SIG-M5 treated with dmso at 0.1 percent for 504 hours (cell line): ENCODE data around the gene RFNG.

Experiments
- DNase-seq: peaks from one replicate; lab custom pipeline; 2025; ENCODE audit not compliant: unreplicated experiment; lab: John Stamatoyannopoulos, UW

Gene RFNG

DNA sequence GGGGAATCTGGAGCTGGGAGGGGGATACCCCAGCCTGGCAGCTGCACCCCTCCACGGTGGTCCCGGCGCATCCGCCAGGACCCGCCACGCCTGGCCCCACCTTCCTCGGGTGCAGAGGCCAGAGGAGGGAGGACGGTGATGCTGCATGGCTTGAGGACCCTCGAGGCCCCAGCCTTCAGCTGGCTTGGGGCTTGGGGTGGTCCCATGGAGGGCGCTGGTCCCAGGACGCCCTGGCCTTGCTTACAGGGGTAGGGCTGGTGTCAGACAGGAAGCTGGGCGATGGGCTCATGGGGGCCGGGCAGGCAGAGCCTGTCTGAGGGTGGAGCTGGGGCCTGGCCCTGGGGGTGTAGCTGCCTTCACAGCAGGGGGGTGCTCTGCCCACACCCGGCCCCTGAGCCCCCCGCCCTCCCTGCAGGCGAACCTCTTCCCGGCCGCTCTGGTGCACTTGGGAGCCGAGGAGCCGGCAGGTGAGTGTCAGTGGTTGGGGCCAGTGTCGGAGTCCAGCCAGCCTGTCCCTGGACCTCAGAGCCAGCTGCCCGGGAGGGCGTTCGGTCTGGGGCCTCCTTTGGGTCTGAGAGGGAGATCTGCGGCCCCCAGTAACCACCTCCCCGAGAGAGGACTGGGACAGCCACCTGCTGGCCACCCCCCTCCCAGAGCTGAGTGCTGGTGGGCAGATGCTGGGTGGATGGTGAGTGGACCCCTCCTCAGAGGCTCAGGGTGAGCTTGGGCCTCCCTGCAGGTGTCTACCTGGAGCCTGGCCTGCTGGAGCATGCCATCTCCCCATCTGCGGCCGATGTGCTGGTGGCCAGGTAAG is 35.3 kb downstream of the RFNG start:
- no peak for DNase-seq

DNA sequence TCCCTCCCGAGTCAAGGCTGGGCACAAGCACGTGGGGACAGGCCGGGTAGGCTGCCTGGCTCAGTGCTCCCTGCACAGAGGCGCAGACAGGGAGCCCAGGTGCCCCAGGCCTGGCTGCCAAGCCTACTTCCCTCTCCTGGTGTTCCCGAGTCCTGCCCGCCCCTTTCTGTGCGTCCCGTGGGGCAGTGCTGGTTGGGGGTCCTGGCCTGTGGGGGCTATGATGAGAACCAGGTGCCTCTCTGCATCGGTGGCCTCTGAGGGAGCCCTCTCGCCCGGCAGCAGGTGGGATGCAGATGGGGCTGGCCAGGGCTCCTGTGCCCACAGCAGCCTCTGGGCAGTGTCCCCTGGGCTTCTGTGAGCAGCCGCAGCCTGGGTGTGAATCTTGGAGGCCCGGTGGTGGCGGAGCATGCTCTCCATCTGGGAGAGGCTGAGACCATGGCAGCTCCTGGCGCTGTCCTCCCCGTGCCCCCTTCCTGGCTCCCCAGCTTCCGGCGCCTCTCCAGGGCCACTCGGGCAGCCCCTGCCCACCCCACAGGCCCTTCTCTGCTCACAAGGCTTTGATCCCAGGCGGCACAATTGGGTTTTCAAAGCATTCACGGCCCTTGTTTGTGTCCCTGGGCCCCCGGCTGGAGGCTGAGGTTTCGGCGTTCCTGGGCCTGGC is 36.2 kb downstream of the RFNG start:
- DNase-seq = no peak

DNA sequence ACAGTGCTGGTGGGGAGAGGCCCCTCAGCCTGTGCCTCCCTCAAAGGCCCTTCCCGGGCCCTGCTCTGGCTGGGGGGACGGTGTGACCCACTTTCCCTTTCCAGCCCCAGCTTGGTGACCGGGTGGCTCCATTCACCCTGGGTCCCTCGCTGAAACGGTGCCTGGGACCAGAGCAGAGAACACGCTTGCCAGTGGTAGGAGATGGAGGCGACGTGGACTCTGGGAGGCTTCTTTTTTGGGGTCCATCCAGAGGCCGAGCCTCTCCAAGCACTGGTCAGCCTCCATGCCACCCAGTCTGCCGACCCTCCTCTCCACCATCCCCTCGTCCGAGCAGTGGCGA is 36.7 kb downstream of the RFNG start:
- DNase-seq = no peak

DNA sequence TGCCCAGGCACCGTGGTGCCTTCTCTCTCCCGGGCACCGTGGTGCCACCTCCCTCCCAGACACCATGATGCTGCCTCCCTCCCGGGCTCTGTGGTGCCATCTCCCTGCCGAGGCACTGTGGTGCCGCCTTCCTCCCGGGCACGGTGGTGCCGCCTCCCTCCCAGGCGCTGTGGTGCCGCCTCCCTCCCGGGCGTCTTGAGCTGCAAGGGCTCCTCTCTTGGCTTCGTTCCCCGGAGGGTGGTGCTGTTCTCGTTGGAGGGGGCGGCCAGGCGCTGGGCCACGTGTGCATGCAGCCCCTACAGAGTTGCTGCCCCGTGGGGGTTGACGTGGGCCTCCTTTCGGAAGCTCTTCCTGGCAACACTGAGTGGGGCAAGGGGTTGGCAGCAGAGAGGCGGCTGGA is 37.2 kb downstream of the RFNG start:
- no peak for DNase-seq

DNA sequence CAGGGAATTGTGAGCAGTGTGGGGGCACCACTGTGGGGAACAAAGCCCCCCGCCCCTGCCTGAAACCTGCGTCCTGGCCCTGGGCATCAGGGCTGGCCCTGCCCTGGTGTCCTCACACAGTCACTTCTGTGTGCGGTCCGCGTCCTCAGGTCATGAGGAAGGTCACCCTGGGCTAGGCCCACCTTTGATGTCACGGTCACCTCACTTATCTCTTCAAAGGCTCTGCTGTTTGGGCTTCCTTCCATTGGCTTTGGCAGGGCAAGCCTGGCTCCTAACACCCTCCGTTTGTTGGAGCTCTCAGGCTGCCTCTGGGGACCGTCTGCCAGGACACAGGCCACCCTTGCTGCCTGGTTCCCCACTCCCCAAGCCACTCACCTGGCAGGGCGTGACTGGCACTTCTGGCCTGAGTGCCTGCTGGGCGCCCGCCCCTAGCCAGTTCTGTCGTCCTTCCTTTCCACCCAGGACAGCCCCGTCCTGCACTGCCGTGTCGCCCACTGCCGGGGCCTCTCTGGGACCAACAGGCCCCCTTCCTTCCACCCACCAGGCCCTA is 37.8 kb downstream of the RFNG start:
- DNase-seq = no peak

DNA sequence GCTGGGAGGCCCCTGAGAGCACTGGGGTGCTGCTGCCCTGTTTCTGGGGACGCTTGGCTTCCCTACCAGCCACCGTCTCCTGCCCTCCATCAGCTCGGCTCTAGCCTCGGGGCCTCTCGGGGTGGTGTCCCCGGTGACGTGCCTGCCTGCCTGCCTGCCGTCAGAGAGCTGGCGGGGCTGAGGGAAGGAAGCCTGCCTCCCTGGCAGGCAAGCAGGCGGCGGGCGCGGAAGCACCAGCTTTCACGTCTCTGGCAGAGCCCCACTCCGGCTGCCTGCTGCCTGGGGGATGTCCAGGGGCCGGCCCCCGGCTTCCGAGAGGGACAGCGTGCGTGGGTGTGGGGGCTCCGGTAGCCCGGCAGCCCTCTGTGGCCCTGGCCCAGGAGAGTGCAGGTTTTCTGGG is 38.3 kb downstream of the RFNG start:
- DNase-seq = no peak

DNA sequence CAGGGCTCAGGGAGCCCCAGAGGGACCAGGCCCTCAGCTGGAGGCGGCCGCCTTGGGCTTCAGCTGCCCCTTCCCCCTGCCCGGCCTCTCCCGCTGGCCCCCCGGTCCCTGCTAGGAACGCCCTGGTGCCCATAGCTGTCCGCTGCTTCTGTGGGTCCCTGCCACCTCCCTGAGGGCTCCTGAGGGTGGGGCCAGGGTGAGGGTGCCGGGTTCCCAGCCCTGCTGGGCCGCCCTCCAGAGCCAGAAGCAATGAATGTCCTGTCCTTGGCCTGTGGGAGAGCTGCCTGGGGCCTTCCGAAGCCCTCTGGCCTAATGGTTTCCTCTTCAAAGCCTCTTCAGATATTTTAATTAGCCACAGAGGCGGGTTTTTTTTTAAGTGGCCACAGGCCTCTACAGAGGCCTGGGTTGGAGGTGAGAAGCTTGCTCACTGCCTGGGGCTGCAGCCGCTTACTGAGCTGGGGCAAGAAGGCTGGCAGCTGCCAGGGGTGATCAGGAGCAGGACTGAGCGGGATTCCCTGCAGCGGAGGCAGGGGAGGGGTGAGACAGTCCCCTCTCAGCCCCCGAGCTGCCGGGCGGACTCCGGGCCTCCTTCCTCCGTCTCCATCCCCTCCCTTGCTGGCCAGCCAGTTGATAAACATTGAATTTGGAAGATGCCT is 38.8 kb downstream of the RFNG start:
- DNase-seq = no peak

DNA sequence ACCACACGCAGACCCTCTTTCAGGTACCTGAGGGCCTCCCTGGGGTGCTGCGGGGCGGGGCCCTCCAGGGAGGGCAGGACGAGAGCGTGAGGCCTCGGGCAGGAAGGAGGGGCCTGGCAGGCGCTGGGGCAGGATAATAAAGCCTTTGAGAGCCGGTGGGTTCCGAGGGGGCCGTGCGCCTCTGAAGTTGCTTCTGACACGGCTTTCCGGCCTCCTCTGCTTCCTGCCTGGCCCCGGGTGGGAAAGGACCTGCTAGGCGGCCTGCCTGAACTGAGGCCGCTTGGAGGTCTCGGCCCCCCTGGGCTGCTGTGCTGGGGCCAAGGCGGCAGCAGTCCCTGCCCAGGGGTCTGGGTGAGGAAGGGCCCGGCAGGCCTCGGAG is 39.4 kb downstream of the RFNG start:
- no peak for DNase-seq

DNA sequence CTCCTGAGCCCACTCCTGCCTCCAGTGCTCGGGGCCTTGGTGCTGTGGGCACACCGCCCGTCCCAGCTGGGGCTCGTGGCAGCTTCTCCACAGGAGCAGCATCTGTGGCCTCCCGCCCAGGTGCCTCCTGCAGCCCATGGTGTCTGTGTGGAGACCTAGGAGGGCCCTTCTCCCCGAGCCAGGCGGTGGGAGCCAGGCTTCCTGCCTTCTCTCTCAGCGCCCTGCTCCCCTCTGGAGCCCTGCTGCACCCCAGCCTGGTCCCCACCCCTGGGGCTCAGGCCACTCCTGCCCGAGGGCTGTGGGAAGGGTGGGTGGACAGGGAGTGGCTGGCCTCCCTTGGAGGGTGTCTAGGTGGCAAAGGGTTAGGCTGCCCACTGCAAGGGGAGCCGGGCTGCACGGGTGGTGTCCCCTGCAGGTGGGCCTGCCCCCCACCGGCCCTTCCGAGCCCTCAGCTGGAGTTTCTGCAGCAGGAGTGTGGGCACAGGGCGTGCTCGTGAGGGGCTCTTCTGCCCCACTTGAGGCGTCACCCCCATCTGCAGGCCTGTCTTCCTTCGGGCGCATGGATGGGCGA is 39.9 kb downstream of the RFNG start:
- no peak for DNase-seq

DNA sequence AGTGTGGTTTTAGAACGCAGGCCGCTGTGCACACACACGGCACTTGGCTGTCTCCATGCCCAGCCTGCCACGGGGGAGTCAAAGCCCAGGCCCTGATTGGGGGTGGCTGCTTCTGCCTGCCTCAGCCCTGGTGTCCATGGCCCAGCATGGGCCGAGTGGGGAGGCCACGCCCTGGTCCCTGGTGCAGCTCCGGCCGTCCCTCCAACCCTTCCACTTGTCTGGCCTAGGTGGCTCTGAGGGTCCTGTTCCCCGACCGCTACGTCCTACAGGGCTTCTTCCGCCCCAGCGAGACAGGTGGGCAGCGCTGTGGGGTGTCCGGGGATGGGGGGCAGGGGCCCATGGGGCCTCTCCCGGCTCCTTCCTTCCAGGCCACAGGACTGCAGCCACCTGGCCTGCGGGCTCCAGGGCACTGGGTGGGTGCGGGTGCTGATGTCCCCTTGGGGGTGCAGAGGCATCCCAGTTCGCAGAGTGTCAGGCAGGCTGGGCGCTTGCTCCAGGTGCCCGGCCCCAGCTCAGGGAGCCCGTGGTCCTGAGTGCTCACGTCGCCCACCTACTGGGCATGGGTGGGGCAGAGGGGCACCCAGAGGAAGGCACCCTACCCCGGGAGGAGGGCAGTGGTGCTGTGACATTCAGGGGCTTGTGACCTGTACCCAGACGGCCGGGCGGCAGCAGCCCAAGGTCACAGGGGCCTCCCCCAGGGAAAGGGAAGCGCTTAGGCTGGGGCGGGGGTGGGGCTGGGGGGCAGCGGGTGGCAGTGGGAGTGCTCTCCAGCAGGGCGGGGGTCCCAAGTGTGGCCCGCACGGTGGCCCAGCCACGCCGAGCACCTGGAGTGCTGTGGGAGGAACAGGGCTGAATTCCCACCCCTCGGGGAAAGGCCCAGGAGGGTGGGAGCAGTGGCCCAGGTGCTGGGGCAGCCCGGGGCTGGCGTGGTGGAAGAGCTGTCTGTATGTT is 40.8 kb downstream of the RFNG start:
- no peak for DNase-seq

DNA sequence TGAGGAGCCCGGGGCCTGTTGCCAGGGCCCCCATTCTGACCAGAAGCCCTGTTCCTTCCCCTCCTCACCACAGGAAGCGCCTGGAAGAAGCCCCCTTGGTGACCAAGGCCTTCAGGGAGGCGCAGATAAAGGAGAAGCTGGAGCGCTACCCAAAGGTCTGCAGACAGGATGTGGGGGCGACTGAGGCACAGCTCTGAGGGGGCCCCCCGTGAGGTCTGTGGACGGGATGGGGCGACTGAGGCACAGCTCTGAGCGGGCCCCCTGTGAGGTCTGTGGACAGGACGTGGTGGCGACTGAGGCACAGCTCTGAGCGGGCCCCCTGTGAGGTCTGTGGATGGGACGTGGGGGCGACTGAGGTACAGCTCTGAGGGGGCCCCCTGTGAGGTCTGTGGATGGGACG is 42.2 kb downstream of the RFNG start:
- DNase-seq = no peak

DNA sequence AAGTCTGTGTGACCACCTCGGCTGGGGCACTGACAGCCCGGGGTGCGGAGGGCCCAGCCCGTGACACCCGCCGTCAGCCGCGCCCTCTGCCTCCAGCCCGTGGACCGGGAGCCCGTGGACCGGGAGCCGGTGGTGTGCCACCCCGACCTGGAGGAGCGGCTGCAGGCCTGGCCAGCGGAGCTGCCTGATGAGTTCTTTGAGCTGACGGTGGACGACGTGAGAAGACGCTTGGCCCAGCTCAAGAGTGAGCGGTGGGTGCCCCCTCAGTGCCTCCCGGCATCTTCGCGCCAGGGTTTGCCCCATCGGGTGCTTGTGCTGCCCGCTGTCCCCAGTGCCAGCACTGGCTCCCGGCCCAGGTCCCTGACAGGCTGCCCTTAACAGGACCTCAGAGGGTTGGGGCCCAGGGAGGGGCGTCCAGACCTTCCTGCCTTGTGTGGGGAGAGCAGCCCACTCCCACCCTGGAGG is 42.6 kb downstream of the RFNG start:
- DNase-seq = no peak

DNA sequence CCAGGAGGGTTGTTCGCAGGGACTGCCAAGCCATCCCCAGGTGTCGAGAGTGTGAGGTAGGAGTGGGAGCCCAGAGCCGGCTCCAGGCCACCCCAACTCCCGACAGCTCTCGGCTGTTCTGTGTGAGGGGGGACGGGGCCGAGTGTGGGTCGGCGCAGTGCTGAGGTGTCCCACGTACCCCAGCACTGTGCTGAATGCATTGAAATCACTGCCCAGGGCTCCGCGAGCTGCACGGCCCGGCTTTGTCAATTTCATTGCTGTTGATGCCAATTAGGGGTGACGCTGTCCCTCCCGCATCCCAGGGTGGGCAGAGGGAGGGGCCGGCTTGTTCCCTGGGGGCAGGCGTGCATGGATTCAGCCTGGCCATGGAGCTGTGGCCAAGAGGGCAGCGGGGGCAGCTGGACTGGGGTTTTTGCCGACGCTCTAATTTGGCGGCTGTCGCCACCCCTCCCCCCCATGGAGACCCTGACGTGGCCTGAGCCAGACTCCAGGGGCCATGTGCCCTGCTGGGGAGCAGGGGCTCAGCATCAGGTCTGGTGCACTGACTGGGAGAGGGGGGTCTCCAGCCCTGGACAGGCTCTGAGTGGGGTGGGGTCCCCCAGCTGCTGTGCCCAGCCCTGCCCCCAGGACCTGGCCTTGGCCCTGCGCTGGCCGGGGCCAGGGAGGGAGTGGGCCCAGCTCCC is 43.2 kb downstream of the RFNG start:
- no peak for DNase-seq

DNA sequence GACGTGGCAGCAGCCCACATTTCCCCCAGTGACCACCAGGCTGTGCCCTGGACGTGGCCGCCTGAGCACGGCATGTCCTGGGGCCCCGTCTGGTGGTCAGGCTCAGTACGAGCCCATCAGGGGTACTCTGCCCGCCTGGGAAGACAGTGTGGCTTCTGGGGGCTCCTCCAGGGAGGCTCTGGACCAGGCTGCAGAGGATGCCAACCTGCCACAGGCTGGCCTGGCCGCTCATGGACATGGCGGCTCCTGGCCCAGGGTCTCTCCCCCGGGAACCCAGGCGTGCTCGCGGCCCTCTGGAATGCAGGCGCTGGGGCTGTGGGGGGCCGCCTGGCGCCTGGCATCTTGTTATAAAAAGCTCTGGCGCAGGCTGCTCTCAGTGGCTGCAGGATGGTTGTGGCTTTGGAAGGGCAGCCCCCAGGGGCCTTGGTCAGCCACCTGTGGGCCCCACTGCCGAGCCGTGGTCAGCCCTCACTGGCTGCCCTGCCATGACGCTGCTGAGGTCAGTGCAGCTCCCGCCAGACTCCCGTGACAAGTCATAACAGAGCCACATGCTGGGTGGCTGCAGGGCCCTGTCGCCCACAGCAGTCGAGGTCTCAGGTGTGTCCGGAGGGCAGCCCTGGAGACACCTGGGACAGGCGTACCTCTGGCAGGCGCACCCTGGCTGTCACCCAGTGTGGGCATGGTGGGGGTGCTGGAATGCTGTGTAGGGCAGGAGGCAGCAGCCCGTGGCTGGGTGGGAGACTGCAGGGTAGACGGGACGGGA is 43.9 kb downstream of the RFNG start:
- no peak for DNase-seq

DNA sequence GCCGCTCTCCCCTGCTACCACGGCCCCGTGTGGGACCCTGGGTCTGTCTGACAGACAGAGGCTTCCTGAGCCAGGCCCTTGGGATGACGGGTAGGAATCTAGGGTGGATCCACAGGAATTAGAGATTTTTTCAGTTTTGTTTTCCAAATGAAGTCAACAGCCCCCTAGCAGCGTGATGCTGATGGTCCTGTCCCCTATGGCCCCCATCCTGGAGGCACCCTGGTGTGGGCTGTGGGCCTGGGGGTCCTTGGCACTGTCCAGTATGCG is 44.5 kb downstream of the RFNG start:
- DNase-seq = no peak

DNA sequence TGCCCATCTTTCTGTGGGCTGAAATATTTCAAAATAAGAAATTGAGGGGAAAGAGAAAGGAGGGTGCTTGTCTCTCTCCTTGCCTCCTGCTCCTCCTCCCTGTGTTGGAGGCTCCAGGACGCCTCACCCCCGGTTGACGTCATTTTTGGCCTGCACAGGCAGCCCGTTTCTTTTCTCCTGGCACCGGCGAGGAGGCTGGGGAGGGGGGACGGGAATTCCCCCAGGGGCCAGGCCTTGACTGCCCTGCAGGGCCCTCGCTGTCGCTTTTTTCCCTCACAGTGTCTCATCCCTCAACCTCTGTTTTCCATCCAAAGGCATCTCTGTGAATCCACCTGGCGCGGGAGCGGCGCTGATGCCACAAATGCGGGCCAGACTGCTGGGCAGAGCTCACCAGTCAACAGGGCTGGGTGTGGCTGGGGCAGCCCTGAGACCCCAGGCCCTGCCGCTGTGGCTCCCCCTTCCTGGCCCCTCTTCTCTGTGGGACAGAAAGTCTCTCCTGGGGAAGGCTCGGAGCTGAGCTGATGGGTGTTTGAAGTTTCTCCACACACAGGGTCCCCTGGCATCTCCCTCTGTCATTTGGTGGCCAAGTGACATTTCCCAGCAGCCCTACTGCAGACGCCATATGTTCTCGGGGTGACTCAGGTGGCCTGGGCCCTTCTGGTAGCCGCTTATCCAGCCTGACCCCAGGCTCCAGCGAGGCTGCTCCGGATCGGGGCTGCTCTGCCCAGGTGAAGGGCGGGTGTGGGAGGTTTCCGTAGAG is 45.0 kb downstream of the RFNG start:
- no peak for DNase-seq

DNA sequence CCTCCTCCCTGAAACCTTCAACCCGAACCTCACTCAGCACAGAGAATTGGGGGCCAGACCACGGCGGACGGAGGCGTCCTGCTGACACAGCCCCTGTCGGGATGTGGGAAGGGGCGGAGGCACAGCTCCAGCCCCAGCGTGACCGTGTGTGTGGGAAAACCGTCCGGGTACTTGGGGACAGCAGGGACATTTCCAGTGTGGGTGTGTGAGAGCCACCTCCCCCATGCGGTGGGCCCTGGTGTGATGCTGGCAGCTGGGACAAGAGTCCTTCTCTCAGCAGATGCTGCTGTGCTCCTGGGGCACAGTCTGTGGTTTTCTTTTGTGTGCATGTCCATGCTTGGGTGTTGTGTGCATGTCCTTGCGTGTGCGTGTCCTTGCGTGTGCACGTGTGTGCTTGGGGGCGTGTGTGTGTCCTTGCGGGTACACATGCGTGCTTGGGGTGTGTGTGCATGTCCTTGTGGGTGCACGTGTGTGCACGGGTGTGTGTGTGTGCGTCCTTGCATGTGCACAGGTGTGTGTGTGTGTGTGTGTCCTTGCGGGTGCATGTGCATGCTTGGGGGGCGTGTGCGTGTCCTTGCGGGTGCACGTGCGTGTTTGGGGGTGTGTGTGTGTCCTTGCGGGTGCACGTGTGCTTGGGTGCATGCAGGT is 45.8 kb downstream of the RFNG start:
- no peak for DNase-seq
